GM12892 (cell line): ENCODE measurements around the gene PADI3.

Experiments used
- POLR2A ChIP-seq: IDR thresholded peaks from 2 replicates; pipeline ENCODE4 v1.6.1; 2011; ENCODE audit warnings: low read depth, low read length, control low read depth
- POLR2AphosphoS5 ChIP-seq: IDR thresholded peaks from 2 replicates; pipeline ENCODE4 v1.6.1; 2011; ENCODE audit warnings: low read depth, low read length, control low read depth
- TAF1 ChIP-seq: IDR thresholded peaks from 2 replicates; pipeline ENCODE4 v1.6.1; 2011; ENCODE audit warnings: low read depth, mild to moderate bottlenecking, control low read depth, low read length, borderline replicate concordance

- TF ChIP-seq POLR2A (no peak), POLR2AphosphoS5 (no peak), TAF1 (no peak)
These were observed 19.5 kb upstream of the PADI3 start for GRCh38 chr1:17229379-17229778.
